Upper lobe of right lung (tissue), 1 donor: Measurements from ENCODE around the gene SGSM2. TPM values are rescaled to one million over a fixed set of nuclear protein-coding genes. Genes with fewer than 3 reads are reported as not detected.

Source experiments
- ATAC-seq: fragments of 200-7000 bp; cut with Tn5 transposase; one replicate; pipeline ENCODE4 v1.9.1; 2020; ENCODE audit warnings: mild to moderate bottlenecking, moderate library complexity
- DNase-seq: peaks from one replicate; pipeline ENCODE4 v3.0.0-alpha.2; 2020
- H3K27ac ChIP-seq: fragments of 200-600 bp; one replicate; pipeline ENCODE4 v1.8.0; 2022
- H3K27me3 ChIP-seq: fragments of 200-600 bp; one replicate; pipeline ENCODE4 v1.8.0; 2022; ENCODE audit warnings: mild to moderate bottlenecking
- H3K36me3 ChIP-seq: fragments of 200-600 bp; one replicate; pipeline ENCODE4 v1.8.0; 2022
- H3K4me1 ChIP-seq: fragments of 200-600 bp; one replicate; pipeline ENCODE4 v1.8.0; 2022
- H3K4me3 ChIP-seq: fragments of 200-600 bp; one replicate; pipeline ENCODE4 v1.8.0; 2022; ENCODE audit warnings: mild to moderate bottlenecking
- H3K9me3 ChIP-seq: fragments of 200-600 bp; one replicate; pipeline ENCODE4 v1.8.0; 2022
- CTCF ChIP-seq: fragments of 200-600 bp; IDR thresholded peaks from one replicate; pipeline ENCODE4 v1.8.0; 2022; ENCODE audit warnings: antibody characterized with exemption
- intact Hi-C: fragments of 100-400 bp; cut with DNase I; formaldehyde crosslinking; loops from one replicate; pipeline ENCODE4 v1.11.0; 2022
- total RNA-seq: library from RNA; stranded (reverse); fragmentation: NEBNext Ultra II Directional; extraction: Animal tissue kit (Norgen Biotek cat#: 25700); gene quantifications from one replicate; pipeline ENCODE4 v1.2.1, GENCODE V29; 2021
- donor health status: DM: no; HTN: yes; CAD: no; lungs with severe emphysema.

SGSM2 gene
- total RNA-seq, 1 donor from 2014 or later: 55.0 TPM

GRCh38 chr17:2323629-2324314, 13.5 kb upstream of the SGSM2 start:
- intact Hi-C loops: no loop called here
- Histone ChIP-seq H3K27me3 (no peaks in the 10 kb centered on the region), H3K27ac (no peak overlapping the region), H3K36me3 (peaks cover 74% of the 10 kb centered on the region), H3K4me3 (no peak overlapping the region), H3K4me1 (no peaks in the 10 kb centered on the region), H3K9me3 (no peaks in the 10 kb centered on the region)
- ATAC-seq (no peak), DNase-seq (no peak)
- TF ChIP-seq CTCF: no peak

GRCh38 chr17:2331303-2331702, 6.0 kb upstream of the SGSM2 start:
- Histone ChIP-seq H3K27me3 (no peaks in the 10 kb centered on the region), H3K27ac (no peak overlapping the region), H3K36me3 (peaks cover 88% of the 10 kb centered on the region), H3K4me1 (peaks cover 12% of the 10 kb centered on the region), H3K4me3 (no peak overlapping the region), H3K9me3 (no peaks in the 10 kb centered on the region)
- no peak for DNase-seq
- TF ChIP-seq CTCF: no peak
- no peak for ATAC-seq
- intact Hi-C loops: no loop called here

GRCh38 chr17:2335726-2336214, 1.5 kb upstream of the SGSM2 start:
- Histone ChIP-seq H3K4me1 (peaks cover 18% of the 10 kb centered on the region), H3K27me3 (no peaks in the 10 kb centered on the region), H3K27ac (peak overlapping the region; percentile 59), H3K4me3 (peak overlapping the region; percentile 84), H3K9me3 (no peaks in the 10 kb centered on the region), H3K36me3 (peaks cover 45% of the 10 kb centered on the region)
- no peak for TF ChIP-seq CTCF
- ATAC-seq: no peak
- no peak for DNase-seq
- intact Hi-C loops: no loop called here

- DNase-seq: peak; percentile 95
- peak within 1 kb of the TSS; percentile 84 for H3K4me3 ChIP-seq
- peaks cover 18% of the 10 kb centered on the region for H3K4me1 ChIP-seq
- TF ChIP-seq CTCF: peak; percentile 24
- no peaks in the 10 kb centered on the region for H3K9me3 ChIP-seq
- intact Hi-C loops: no loop called here
- peak within 1 kb of the TSS; percentile 59 for H3K27ac ChIP-seq
- ATAC-seq: peak; percentile 96
- no peaks in the 10 kb centered on the region for H3K27me3 ChIP-seq
- peaks cover 42% of the 10 kb centered on the region for H3K36me3 ChIP-seq
These were observed 968 bp upstream of the SGSM2 start, which contains the start of gene TSR1 for GRCh38 chr17:2336215-2336851. TSS of gene TSR1 (minus strand) at chr17:2336457. CDS start at chr17:2336427, 30 bp downstream.

GRCh38 chr17:2337544-2338314, 428 bp downstream of the SGSM2 start:
- H3K9me3 ChIP-seq: no peaks in the 10 kb centered on the region
- peaks cover 38% of the 10 kb centered on the region for H3K36me3 ChIP-seq
- TF ChIP-seq CTCF: no peak
- peak overlapping the region; percentile 79 for H3K27ac ChIP-seq
- peak overlapping the region; percentile 84 for H3K4me3 ChIP-seq
- intact Hi-C loops: no loop called here
- ATAC-seq (peak; percentile 71), DNase-seq (peak; percentile 87)
- peaks cover 18% of the 10 kb centered on the region for H3K4me1 ChIP-seq
- no peaks in the 10 kb centered on the region for H3K27me3 ChIP-seq
